Prostate gland (tissue), 2 donors: ENCODE data around the gene GPM6B. TPM values are rescaled to one million over a fixed set of nuclear protein-coding genes. Genes with fewer than 3 reads are reported as not detected.

ENCODE experiments used
- DNase-seq: peaks from one replicate; pipeline ENCODE4 v3.0.0-alpha.2; 2019; ENCODE audit warnings: low spot score
- H3K27ac ChIP-seq, 2 donors: fragments of 200-600 bp; sonication (generic); 2 replicates each; pipeline ENCODE4 v1.5.1; 2017 to 2019
- H3K27me3 ChIP-seq: fragments of 200-600 bp; sonication (generic); replicated peaks from 2 replicates; pipeline ENCODE4 v1.5.1; 2019; ENCODE audit not compliant: insufficient read depth
- H3K36me3 ChIP-seq, 2 donors: fragments of 200-600 bp; sonication (generic); 1 replicate in 1 of 2; 2 replicates in 1 of 2; pipeline versions ENCODE4 v1.5.1 to v1.8.1; 2017 to 2019
- H3K4me1 ChIP-seq: fragments of 200-600 bp; sonication (generic); replicated peaks from 2 replicates; pipeline ENCODE4 v1.5.1; 2019
- H3K4me3 ChIP-seq, 2 donors: fragments of 200-600 bp; sonication (generic); 2 replicates each; pipeline ENCODE4 v1.5.1; 2017 to 2019
- H3K9me3 ChIP-seq: fragments of 200-600 bp; sonication (generic); 2 replicates; pipeline ENCODE4 v1.5.1; 2017
- CTCF ChIP-seq, 4 experiments: fragments of 200-600 bp in 2 of 4; fragments of 450-650 bp in 2 of 4; sonication (generic) in 2 of 4; IDR thresholded peaks; 1 replicate in 3 of 4; 2 replicates in 1 of 4; pipeline ENCODE4 v1.5.1; 2016 to 2019; ENCODE audit warnings: antibody characterized with exemption in 4 of 4, mild to moderate bottlenecking in 2 of 4, moderate library complexity in 2 of 4
- POLR2A ChIP-seq: fragments of 450-650 bp; IDR thresholded peaks from one replicate; pipeline ENCODE4 v1.6.1; 2016; ENCODE audit warnings: antibody characterized with exemption, mild to moderate bottlenecking
- POLR2AphosphoS5 ChIP-seq: sonication (generic); formaldehyde crosslinking; IDR thresholded peaks from one replicate; pipeline ENCODE4 v1.6.1; 2017; ENCODE audit warnings: antibody characterized with exemption
- WGBS: methylation state at CpG from one replicate; pipeline ENCODE4 v1.1.5; 2018; 5-methylcytosine and 5-hydroxymethylcytosine counted together
- intact Hi-C: fragments of 100-400 bp; cut with DNase I; formaldehyde crosslinking; loops from one replicate; pipeline ENCODE4 v1.14.2; 2022
- total RNA-seq, 2 donors: library from RNA; depleted of rRNA; stranded (reverse); fragments of >200 nt; gene quantifications; one replicate each; pipeline ENCODE4 v1.1.0, GENCODE V29; 2016

Gene GPM6B
- total RNA-seq, 2 donors from 2014 or later, result 10.1 to 12.3 TPM

DNA sequence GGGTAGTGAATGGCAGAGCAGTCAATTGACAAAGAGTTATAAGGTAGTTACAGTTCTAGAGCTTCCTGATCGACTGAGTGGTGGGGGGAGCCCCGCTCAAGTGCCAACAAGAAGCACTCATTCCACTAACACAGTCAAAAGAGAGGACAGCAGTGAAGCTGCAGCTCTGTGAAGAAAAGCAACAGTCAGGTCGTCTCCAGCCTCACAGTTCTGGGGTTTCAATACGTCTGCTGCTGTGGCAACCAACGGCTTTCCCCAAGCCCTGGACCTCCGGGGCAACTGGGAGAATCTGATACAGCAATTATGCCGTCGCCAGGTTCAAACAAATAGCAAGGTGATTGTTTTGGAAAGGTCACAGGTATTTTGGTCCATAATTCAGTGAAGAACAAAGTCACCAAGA is 30.8 kb downstream of the GPM6B start:
- Histone ChIP-seq H3K4me3 (no peak overlapping the region), H3K36me3 (no peaks in the 10 kb centered on the region), H3K27me3 (no peaks in the 10 kb centered on the region), H3K9me3 (no peaks in the 10 kb centered on the region), H3K4me1 (no peaks in the 10 kb centered on the region), H3K27ac (no peak overlapping the region)
- WGBS, result 88% methylated on average over 2 of the region's 8 CpGs
- TF ChIP-seq POLR2AphosphoS5, result no peak
- intact Hi-C loops, result no loop called here
- no peak for DNase-seq

GRCh38 chrX:13780868-13781427 is 35.9 kb downstream of the GPM6B start:
- no peak overlapping the region for H3K27ac ChIP-seq
- no peaks in the 10 kb centered on the region for H3K4me1 ChIP-seq
- no peaks in the 10 kb centered on the region for H3K27me3 ChIP-seq
- WGBS, result 87% methylated on average over 3 of the region's 7 CpGs
- intact Hi-C loops, result no loop called here
- H3K9me3 ChIP-seq, result no peaks in the 10 kb centered on the region
- H3K4me3 ChIP-seq, result no peak overlapping the region
- no peaks in the 10 kb centered on the region for H3K36me3 ChIP-seq
- DNase-seq, result no peak
- TF ChIP-seq POLR2AphosphoS5 (no peak), POLR2A (no peak), CTCF (IDR thresholded peaks at IDR 0.05) (no peak)

DNA sequence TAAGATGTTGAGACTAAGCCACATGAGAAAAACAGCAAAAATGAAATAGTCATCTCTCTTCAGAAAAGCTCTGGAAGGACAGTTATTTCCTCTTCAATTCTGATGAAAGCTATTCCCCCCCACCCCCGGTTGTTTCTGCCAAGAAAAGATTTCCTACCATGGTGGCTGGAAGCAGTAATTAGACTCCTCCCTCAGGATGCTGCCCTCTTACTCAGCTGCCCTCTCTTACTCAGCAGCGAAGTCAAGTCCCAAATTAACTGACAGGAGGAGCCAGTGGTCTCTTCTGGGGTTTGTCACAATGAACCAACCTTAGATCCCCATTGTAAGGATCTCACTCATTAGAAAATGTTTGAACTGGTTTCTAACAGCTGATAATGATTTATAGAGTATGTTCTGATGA is 38.0 kb downstream of the GPM6B start:
- H3K4me1 ChIP-seq, result no peaks in the 10 kb centered on the region
- no peak for DNase-seq
- 53% methylated on average over 2 of the region's 2 CpGs for WGBS
- no peaks in the 10 kb centered on the region for H3K27me3 ChIP-seq
- H3K27ac ChIP-seq, result no peak overlapping the region
- no peak overlapping the region for H3K4me3 ChIP-seq
- TF ChIP-seq POLR2AphosphoS5 (no peak), CTCF (IDR thresholded peaks at IDR 0.05) (no peak), POLR2A (no peak)
- no peaks in the 10 kb centered on the region for H3K9me3 ChIP-seq
- intact Hi-C loops, result no loop called here
- no peaks in the 10 kb centered on the region for H3K36me3 ChIP-seq

GRCh38 chrX:13776387-13776786 is 40.5 kb downstream of the GPM6B start:
- Histone ChIP-seq H3K36me3 (no peaks in the 10 kb centered on the region), H3K27me3 (no peaks in the 10 kb centered on the region), H3K4me3 (no peak overlapping the region), H3K9me3 (no peaks in the 10 kb centered on the region), H3K27ac (no peak overlapping the region), H3K4me1 (no peaks in the 10 kb centered on the region)
- intact Hi-C loops, result no loop called here
- no peak for TF ChIP-seq POLR2AphosphoS5
- no peak for TF ChIP-seq POLR2A
- TF ChIP-seq CTCF (IDR thresholded peaks at IDR 0.05), result no peak
- DNase-seq, result no peak
- WGBS, result 70% methylated on average over 4 of the region's 4 CpGs

GRCh38 chrX:13775837-13776236 is 41.1 kb downstream of the GPM6B start:
- no peak for DNase-seq
- Histone ChIP-seq H3K27me3 (no peaks in the 10 kb centered on the region), H3K4me1 (no peaks in the 10 kb centered on the region), H3K4me3 (no peak overlapping the region), H3K27ac (no peak overlapping the region), H3K9me3 (no peaks in the 10 kb centered on the region), H3K36me3 (no peaks in the 10 kb centered on the region)
- TF ChIP-seq CTCF (IDR thresholded peaks at IDR 0.05) (no peak), POLR2A (no peak), POLR2AphosphoS5 (no peak)
- 94% methylated on average over 3 of the region's 3 CpGs for WGBS
- intact Hi-C loops, result no loop called here
